Measurements from ENCODE around the gene LDB3. TPM values are rescaled to one million over a fixed set of nuclear protein-coding genes. Genes with fewer than 3 reads are reported as not detected.

LDB3 gene
- total and polyA plus RNA-seq, 8 donors = 0.14 to 2.1 (median 0.44) TPM

DNA sequence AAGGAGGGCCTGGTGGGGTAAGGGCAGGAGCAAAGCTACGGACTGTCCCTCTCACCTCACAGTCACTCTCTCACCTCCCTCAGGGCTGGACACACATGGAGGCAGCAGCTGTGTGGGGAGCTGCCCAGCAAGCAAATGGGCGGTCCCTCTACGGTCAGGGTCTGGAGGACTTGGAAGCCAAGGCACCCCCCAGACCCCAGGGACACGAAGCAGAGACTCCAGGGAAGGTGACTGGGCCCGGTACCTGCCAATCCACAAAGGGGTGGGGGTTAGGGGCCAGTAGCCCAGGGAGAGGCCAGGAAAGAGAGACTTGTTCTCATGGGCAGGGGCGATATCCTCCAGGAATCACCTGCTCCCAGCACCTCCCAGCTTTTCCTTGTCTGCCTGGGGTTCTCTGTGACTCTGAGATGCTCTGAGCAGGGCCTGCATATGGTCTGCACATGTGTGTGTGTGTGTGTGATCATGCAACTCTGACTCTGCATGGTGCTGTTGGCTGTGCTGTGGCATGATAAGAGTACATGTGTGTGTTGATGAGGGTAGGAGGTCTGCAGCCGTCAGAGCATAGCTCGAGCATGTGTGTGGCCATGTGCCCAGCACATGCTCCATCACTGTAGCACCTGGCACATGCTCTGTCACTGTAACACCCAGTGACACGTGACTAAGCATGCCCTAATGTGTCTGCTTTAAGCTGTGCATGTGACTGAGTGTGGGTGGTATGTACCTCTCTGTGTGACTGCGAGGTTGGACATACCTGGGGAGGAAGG is 4.6 kb upstream of the LDB3 start:
- H3K4me1 ChIP-seq = no peaks in the 10 kb centered on the region
- TF ChIP-seq, protein P1, sequence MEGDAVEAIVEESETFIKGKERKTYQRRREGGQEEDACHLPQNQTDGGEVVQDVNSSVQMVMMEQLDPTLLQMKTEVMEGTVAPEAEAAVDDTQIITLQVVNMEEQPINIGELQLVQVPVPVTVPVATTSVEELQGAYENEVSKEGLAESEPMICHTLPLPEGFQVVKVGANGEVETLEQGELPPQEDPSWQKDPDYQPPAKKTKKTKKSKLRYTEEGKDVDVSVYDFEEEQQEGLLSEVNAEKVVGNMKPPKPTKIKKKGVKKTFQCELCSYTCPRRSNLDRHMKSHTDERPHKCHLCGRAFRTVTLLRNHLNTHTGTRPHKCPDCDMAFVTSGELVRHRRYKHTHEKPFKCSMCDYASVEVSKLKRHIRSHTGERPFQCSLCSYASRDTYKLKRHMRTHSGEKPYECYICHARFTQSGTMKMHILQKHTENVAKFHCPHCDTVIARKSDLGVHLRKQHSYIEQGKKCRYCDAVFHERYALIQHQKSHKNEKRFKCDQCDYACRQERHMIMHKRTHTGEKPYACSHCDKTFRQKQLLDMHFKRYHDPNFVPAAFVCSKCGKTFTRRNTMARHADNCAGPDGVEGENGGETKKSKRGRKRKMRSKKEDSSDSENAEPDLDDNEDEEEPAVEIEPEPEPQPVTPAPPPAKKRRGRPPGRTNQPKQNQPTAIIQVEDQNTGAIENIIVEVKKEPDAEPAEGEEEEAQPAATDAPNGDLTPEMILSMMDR (IDR thresholded peaks at IDR 0.05) = no peak
- WGBS, 2 donors = 83 to 87% methylated on average over 10 of the region's 10 CpGs
- H3K27me3 ChIP-seq = no peaks in the 10 kb centered on the region
- ATAC-seq = no peak
- no peaks in the 10 kb centered on the region for H3K9me3 ChIP-seq
- DNase-seq = peak in 2 of 6 donors; percentile 23 to 49
- no peak overlapping the region for H3K27ac ChIP-seq
- FAIRE-seq = no peak
- intact Hi-C loops (cut with DNase I) = no loop called here
- no peaks in the 10 kb centered on the region for H3K36me3 ChIP-seq
- no peak overlapping the region for H3K4me3 ChIP-seq

DNA sequence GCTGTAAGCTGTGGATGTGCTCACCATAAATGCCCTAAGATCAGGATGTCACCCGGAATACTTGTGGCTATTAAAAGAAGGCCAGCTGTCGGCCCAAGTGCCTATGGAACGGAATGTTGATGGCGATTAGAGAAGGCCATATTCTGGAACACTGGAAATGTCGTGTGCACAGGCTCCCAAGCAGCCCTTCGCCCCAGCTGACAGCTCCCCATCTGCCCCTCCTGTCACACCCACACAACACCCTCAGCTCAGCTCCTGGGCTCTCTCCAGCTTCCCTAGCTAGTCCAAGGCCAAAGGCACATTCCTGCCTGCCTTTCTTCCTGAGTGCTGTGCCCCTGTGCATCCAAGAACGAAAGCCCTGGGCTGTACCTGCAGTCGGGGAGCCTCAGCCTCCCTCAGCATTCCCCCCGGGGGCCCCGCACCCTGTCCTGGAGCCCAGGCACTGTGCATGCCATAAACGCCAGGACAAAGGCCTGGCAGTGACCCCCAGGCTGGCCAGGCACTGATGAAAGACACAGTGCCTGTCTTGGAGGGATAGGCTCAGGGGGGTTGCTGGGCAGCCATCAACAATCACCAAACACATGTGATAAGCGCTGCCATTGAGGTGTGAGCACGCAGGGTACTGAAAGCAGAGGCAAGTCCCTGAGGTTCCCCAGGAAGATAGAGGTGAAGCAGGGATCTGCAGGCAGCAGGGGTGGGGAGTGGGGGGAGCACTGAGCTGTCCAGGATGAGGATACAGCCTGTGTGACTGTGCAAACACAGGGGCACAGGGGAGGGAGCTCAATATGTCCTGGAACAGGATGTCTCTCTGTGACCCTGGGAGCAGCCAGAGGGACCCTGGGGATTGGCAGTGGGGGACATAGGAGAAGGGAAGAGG is 3.7 kb upstream of the LDB3 start:
- Histone ChIP-seq H3K4me1 (no peaks in the 10 kb centered on the region), H3K9me3 (no peaks in the 10 kb centered on the region), H3K27me3 (no peaks in the 10 kb centered on the region), H3K27ac (no peak overlapping the region), H3K4me3 (no peak overlapping the region), H3K36me3 (no peaks in the 10 kb centered on the region)
- TF ChIP-seq, protein P1 (IDR thresholded peaks at IDR 0.05) = no peak
- intact Hi-C loops (cut with DNase I) = no loop called here
- 56 to 60% methylated on average over 13 of the region's 13 CpGs for WGBS, 2 donors
- FAIRE-seq = no peak
- peak in 2 of 4 donors; percentile 29 to 32 for ATAC-seq
- peak in 2 of 6 donors; percentile 14 to 54 for DNase-seq

DNA sequence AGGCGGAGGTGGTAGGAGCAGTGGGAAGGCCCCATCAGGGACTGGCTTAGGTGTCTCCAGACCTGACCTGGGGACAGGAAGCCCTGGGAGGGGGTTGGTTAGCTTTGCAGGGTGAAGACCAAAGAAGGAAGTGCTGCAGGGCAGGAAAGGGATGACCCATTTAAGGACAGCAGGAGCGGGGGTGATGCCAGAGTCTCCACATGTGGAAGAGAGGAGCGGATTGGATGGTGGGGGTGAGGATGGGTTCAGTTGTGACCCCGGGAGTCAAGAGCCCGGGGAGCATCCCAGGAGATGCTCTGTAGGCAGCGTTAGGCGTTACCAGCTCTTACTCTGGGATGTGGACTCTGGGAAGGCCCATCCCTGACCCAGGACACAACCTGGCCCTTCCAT is 3.1 kb upstream of the LDB3 start:
- intact Hi-C loops (cut with DNase I) = no loop called here
- Histone ChIP-seq H3K27me3 (no peaks in the 10 kb centered on the region), H3K4me1 (no peaks in the 10 kb centered on the region), H3K4me3 (no peak overlapping the region), H3K36me3 (no peaks in the 10 kb centered on the region), H3K27ac (no peak overlapping the region), H3K9me3 (no peaks in the 10 kb centered on the region)
- ATAC-seq (no peak), FAIRE-seq (no peak), DNase-seq (peak in 2 of 6 donors; percentile 7 to 38)
- TF ChIP-seq, protein P1 (IDR thresholded peaks at IDR 0.05) = no peak
- WGBS, 2 donors = 91 to 95% methylated on average over 7 of the region's 7 CpGs

DNA sequence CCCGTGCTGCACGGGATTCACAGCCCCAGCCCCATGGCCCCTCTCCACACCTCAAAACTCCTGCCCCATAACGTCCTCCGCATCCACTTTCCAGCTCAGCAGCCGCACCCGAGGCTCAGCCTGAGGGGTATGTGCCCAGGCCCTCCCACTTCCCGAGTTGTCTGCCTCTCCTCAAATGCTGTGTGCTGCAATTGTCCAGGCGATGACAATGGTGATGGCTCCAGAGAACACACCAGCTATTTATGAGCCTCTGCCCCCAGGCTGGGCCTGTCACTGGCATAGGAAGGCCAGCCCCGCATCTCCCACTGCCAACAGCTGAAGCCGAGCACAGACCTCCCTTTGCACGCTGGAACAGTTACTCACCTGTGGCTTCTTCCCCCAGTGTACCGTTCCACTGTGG is 2.4 kb upstream of the LDB3 start:
- DNase-seq = peak in 2 of 6 donors; percentile 6 to 26
- no peak for FAIRE-seq
- WGBS, 2 donors = 91 to 95% methylated on average over 12 of the region's 12 CpGs
- Histone ChIP-seq H3K4me1 (no peaks in the 10 kb centered on the region), H3K36me3 (no peaks in the 10 kb centered on the region), H3K27ac (no peak overlapping the region), H3K4me3 (no peak overlapping the region), H3K27me3 (no peaks in the 10 kb centered on the region), H3K9me3 (no peaks in the 10 kb centered on the region)
- intact Hi-C loops (cut with DNase I) = no loop called here
- ATAC-seq = no peak
- TF ChIP-seq, protein P1 (IDR thresholded peaks at IDR 0.05) = no peak

Measured in pancreas (tissue), 10 donors.